DND-41 (cell line): ENCODE data around the gene SEMA3B.

Experiments
- CTCF ChIP-seq: IDR thresholded peaks from 2 replicates; pipeline ENCODE4 v1.5.1; 2012; ENCODE audit warnings: borderline replicate concordance, low read length, moderate library complexity, mild to moderate bottlenecking; ENCODE audit not compliant: poor library complexity, severe bottlenecking; ENCODE audit errors: extremely low read depth
- EZH2 ChIP-seq: IDR thresholded peaks from 3 replicates; pipeline ENCODE4 v1.6.1; 2012; ENCODE audit warnings: borderline replicate concordance, low read depth, mild to moderate bottlenecking, moderate library complexity, low read length, inconsistent platforms; ENCODE audit not compliant: severe bottlenecking

GRCh38 chr3:50294492-50295403 lies 25.8 kb downstream of the SEMA3B start:
- no peak for TF ChIP-seq CTCF
- no peak for TF ChIP-seq EZH2
